Lung (tissue), 12 donors: ENCODE data around the gene ETV6. TPM values are rescaled to one million over a fixed set of nuclear protein-coding genes. Genes with fewer than 3 reads are reported as not detected.

Source experiments
- ATAC-seq: fragments of 200-7000 bp; cut with Tn5 transposase; one replicate; pipeline ENCODE4 v1.9.1; 2020; ENCODE audit warnings: moderate number of reproducible peaks; ENCODE audit not compliant: insufficient read depth, low FRiP score
- DNase-seq, 3 donors: peaks; one replicate each; pipeline ENCODE4 v3.0.0-alpha.2; 2013 to 2017
- H3K27ac ChIP-seq, 2 donors: one replicate each; pipeline ENCODE4 v1.5.1; 2013; ENCODE audit warnings: mild to moderate bottlenecking in 2 of 2, moderate library complexity in 2 of 2, control low read depth in 1 of 2, inconsistent platforms in 1 of 2, low read depth in 1 of 2, low read length in 1 of 2
- H3K27me3 ChIP-seq, 3 donors: one replicate each; pipeline ENCODE4 v1.5.1; 2013; ENCODE audit warnings: low read length in 2 of 3; ENCODE audit not compliant: control insufficient read depth in 3 of 3, insufficient read depth in 3 of 3
- H3K36me3 ChIP-seq, 4 donors: one replicate each; pipeline ENCODE4 v1.5.1; 2013; ENCODE audit warnings: low read length in 4 of 4, mild to moderate bottlenecking in 1 of 4, moderate library complexity in 1 of 4; ENCODE audit not compliant: control insufficient read depth in 4 of 4, insufficient read depth in 4 of 4
- H3K4me1 ChIP-seq, 5 donors: one replicate each; pipeline ENCODE4 v1.5.1; 2013; ENCODE audit warnings: low read length in 5 of 5, mild to moderate bottlenecking in 2 of 5, moderate library complexity in 1 of 5; ENCODE audit not compliant: control insufficient read depth in 5 of 5, insufficient read depth in 5 of 5
- H3K4me3 ChIP-seq: one replicate; pipeline ENCODE4 v1.5.1; 2013; ENCODE audit warnings: mild to moderate bottlenecking, control low read depth, moderate library complexity
- H3K9ac ChIP-seq, 2 donors: one replicate each; pipeline ENCODE4 v1.5.1; 2013; ENCODE audit warnings: low read length in 2 of 2, control low read depth in 1 of 2; ENCODE audit not compliant: insufficient read depth in 1 of 2
- H3K9me3 ChIP-seq, 4 donors: one replicate each; pipeline ENCODE4 v1.5.1; 2013; ENCODE audit warnings: low read length in 3 of 4, mild to moderate bottlenecking in 1 of 4, moderate library complexity in 1 of 4; ENCODE audit not compliant: control insufficient read depth in 4 of 4, insufficient read depth in 3 of 4
- WGBS, 2 donors: extraction: QIAGEN DNeasy Blood & Tissue Kit; methylation state at CpG; one replicate each; pipeline ENCODE4 v1.1.7; 2013; 5-methylcytosine and 5-hydroxymethylcytosine counted together
- polyA plus RNA-seq, 2 donors: library from polyadenylated mRNA; stranded (reverse); fragments of 200-250 nt; gene quantifications; one replicate each; pipeline ENCODE4 v1.2.1, GENCODE V29; 2013
- total RNA-seq, 2 donors: library from RNA; depleted of rRNA in 1 of 2; stranded (reverse); fragments of >200 nt in 1 of 2; gene quantifications; one replicate each; pipeline ENCODE4 v1.2.1, GENCODE V29; 2014 to 2021
- TF ChIP-seq, protein P1 (sequence below): IDR thresholded peaks from 2 replicates; pipeline ENCODE4 v1.5.1; 2012; ENCODE audit warnings: mild to moderate bottlenecking; ENCODE audit errors: control extremely low read depth, extremely low read depth
- donor health status: control.
- donor health status: control.
- donor health status: Bipolar disorder and iron deficiency.
- donor health status: healthy.
- donor health status: DM: yes; HTN: yes; CAD: no.

Gene ETV6
- total and polyA plus RNA-seq, 4 donors: 8.6 to 45.7 (median 13.6) TPM

DNA sequence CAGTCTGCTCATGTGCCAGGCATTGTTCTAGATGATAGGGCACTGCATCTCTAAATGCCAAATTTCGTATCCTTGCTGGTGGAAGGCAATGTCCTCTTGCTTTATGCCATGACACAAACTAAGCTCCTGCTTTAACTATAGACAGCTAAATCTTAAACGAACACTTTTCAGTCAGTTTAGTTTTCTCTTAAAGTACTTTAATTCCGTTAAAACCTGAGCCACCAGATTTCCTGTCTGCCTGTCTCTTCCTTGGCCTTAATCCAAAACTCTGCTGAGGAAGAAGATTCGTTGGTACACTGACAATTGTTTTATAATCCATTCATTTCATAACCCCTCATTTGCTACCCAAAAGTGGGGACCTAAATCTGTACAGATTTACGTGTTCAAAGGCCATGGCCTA is 226.8 kb downstream of the ETV6 start:
- Histone ChIP-seq H3K4me3 (no peak overlapping the region), H3K9me3 (no peaks in the 10 kb centered on the region), H3K27ac (no peak overlapping the region), H3K27me3 (no peaks in the 10 kb centered on the region), H3K36me3 (peaks cover 0 to 7% (median under 1%) of the 10 kb centered on the region in 4 donors), H3K4me1 (peaks cover 0 to 22% (median 15%) of the 10 kb centered on the region in 5 donors), H3K9ac (no peak overlapping the region)
- 16 to 40% methylated on average over 5 of the region's 5 CpGs for WGBS, 2 donors
- ATAC-seq (no peak), DNase-seq (no peak)
- TF ChIP-seq, protein P1, sequence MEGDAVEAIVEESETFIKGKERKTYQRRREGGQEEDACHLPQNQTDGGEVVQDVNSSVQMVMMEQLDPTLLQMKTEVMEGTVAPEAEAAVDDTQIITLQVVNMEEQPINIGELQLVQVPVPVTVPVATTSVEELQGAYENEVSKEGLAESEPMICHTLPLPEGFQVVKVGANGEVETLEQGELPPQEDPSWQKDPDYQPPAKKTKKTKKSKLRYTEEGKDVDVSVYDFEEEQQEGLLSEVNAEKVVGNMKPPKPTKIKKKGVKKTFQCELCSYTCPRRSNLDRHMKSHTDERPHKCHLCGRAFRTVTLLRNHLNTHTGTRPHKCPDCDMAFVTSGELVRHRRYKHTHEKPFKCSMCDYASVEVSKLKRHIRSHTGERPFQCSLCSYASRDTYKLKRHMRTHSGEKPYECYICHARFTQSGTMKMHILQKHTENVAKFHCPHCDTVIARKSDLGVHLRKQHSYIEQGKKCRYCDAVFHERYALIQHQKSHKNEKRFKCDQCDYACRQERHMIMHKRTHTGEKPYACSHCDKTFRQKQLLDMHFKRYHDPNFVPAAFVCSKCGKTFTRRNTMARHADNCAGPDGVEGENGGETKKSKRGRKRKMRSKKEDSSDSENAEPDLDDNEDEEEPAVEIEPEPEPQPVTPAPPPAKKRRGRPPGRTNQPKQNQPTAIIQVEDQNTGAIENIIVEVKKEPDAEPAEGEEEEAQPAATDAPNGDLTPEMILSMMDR: no peak

- ATAC-seq: no peak
- Histone ChIP-seq H3K4me1 (peaks cover 0 to 22% (median 14%) of the 10 kb centered on the region in 5 donors), H3K36me3 (peaks cover 0 to 2% (median under 1%) of the 10 kb centered on the region in 4 donors), H3K9ac (no peak overlapping the region), H3K27me3 (no peaks in the 10 kb centered on the region), H3K9me3 (no peaks in the 10 kb centered on the region), H3K27ac (peak overlapping the region in 1 of 2 donors; percentile 2), H3K4me3 (no peak overlapping the region)
- TF ChIP-seq, protein P1: no peak
- no peak for DNase-seq
- 70 to 86% methylated on average over 7 of the region's 7 CpGs for WGBS, 2 donors
Observed at GRCh38 chr12:11877102-11877826, 227.8 kb downstream of the ETV6 start.

DNA sequence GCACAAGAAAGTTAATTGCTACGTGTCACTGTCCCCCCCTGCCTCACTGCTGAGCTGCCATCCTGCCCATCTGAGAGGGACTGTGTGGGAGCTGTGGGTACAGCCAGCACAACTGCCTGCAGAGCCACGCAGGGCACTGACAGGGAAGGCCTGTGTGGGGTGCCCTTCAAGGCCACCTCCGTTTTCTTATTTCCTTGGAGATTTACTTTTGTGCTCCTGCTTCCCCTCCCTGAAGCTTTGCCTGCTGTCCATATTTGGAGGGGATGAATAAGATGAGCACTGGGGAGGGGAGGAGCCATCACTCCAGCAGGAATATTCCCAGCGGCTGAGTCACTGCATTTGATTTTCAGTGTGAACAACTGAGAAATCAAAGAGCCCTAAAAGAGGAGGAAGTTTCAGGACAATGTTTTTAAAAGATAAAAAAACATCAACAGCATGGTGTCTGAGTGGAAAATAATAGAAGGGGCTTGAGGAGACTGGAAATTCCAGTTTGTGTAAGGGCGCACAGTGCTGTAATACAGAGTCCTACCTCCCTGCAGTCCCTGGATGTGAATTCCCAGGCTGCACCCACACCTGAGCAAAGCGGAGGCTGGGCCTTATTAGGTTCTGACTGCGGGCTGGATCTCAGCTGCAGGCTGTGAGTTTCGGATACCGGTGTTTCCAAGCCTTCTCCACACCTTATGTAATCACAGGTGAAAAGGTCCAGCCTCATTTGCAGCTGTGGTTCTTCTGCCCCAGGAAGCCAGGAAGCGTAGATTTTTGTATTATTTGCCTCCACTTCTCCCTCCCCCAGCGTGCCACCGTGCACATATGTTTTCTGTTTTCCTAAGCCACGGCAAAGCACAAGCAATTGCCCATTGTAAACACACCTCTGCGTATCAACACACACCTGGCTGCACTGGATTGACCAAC is 228.7 kb downstream of the ETV6 start:
- no peaks in the 10 kb centered on the region for H3K27me3 ChIP-seq
- ATAC-seq (peak; percentile 69), DNase-seq (peak in 1 of 3 donors; percentile 53)
- peak overlapping the region in 1 of 2 donors; percentile 6 for H3K27ac ChIP-seq
- H3K36me3 ChIP-seq: peaks cover 0 to 1% (median under 1%) of the 10 kb centered on the region in 4 donors
- no peak overlapping the region for H3K4me3 ChIP-seq
- TF ChIP-seq, protein P1: no peak
- no peak overlapping the region for H3K9ac ChIP-seq
- H3K4me1 ChIP-seq: peaks cover 0 to 22% (median 14%) of the 10 kb centered on the region in 5 donors
- WGBS, 2 donors: 57 to 59% methylated on average over 14 of the region's 14 CpGs
- H3K9me3 ChIP-seq: no peaks in the 10 kb centered on the region
